Large intestine (tissue), 3 donors: Measurements from ENCODE around the gene PDHX. TPM values are rescaled to one million over a fixed set of nuclear protein-coding genes. Genes with fewer than 3 reads are reported as not detected.

Experiments used
- DNase-seq, 2 donors: peaks; one replicate each; pipeline versions ENCODE4 v3.0.0 to v3.0.0-alpha.2; 2013
- H3K27ac ChIP-seq: one replicate; pipeline ENCODE4 v1.5.1; 2013; ENCODE audit warnings: low read length
- H3K27me3 ChIP-seq: 2 replicates; pipeline ENCODE4 v1.6.1; 2013; ENCODE audit warnings: low read length; ENCODE audit not compliant: control insufficient read depth, insufficient read depth
- H3K36me3 ChIP-seq: 2 replicates; pipeline ENCODE4 v1.6.1; 2013; ENCODE audit warnings: low read length; ENCODE audit not compliant: control insufficient read depth, insufficient read depth
- H3K4me1 ChIP-seq: one replicate; pipeline ENCODE4 v1.6.1; 2013; ENCODE audit warnings: low read length; ENCODE audit not compliant: control insufficient read depth, insufficient read depth
- H3K4me3 ChIP-seq: one replicate; pipeline ENCODE4 v1.5.1; 2013; ENCODE audit warnings: low read length
- H3K9me3 ChIP-seq: one replicate; pipeline ENCODE4 v1.6.1; 2013; ENCODE audit warnings: mild to moderate bottlenecking, low read depth, low read length, moderate library complexity; ENCODE audit not compliant: control insufficient read depth
- WGBS: methylation state at CpG from one replicate; pipeline ENCODE4 v1.1.5; 2013; ENCODE audit warnings: low lambda C conversion rate; ENCODE audit not compliant: insufficient coverage; 5-methylcytosine and 5-hydroxymethylcytosine counted together
- polyA plus RNA-seq: library from polyadenylated mRNA; unstranded; fragments of 120-200 nt; gene quantifications from one replicate; pipeline ENCODE4 v1.2.1, GENCODE V29; 2013

Gene PDHX
- polyA plus RNA-seq, 1 donor = 25.6 TPM

- DNase-seq = no peak
- WGBS = no CpG with 5 or more reads among the region's 1 CpG
These were observed 37.5 kb downstream of the PDHX start for GRCh38 chr11:34953955-34954354.

GRCh38 chr11:34957206-34957605, 40.8 kb downstream of the PDHX start:
- Histone ChIP-seq H3K9me3 (no peaks in the 10 kb centered on the region), H3K36me3 (peaks cover 5% of the 10 kb centered on the region), H3K4me3 (no peak overlapping the region), H3K4me1 (no peaks in the 10 kb centered on the region), H3K27me3 (no peaks in the 10 kb centered on the region), H3K27ac (no peak overlapping the region)
- WGBS = 100% methylated on average over 2 of the region's 5 CpGs
- DNase-seq = no peak

More at GRCh38 chr11:34953955-34954354, 37.5 kb downstream of the PDHX start:
- Histone ChIP-seq H3K9me3 (no peaks in the 10 kb centered on the region), H3K4me3 (no peak overlapping the region), H3K4me1 (no peaks in the 10 kb centered on the region), H3K36me3 (peaks cover 5% of the 10 kb centered on the region), H3K27ac (no peak overlapping the region), H3K27me3 (no peaks in the 10 kb centered on the region)

GRCh38 chr11:34957606-34958005, 41.2 kb downstream of the PDHX start:
- H3K36me3 ChIP-seq = peaks cover 5% of the 10 kb centered on the region
- no peak overlapping the region for H3K27ac ChIP-seq
- 88% methylated on average over 3 of the region's 3 CpGs for WGBS
- no peak overlapping the region for H3K4me3 ChIP-seq
- no peaks in the 10 kb centered on the region for H3K4me1 ChIP-seq
- H3K27me3 ChIP-seq = no peaks in the 10 kb centered on the region
- DNase-seq = no peak
- H3K9me3 ChIP-seq = no peaks in the 10 kb centered on the region

- H3K4me1 ChIP-seq = no peaks in the 10 kb centered on the region
- H3K4me3 ChIP-seq = no peak overlapping the region
- no peak overlapping the region for H3K27ac ChIP-seq
- no peaks in the 10 kb centered on the region for H3K27me3 ChIP-seq
- no peaks in the 10 kb centered on the region for H3K9me3 ChIP-seq
- no peak for DNase-seq
- H3K36me3 ChIP-seq = peaks cover 10% of the 10 kb centered on the region
- WGBS = 83% methylated on average over 1 of the region's 1 CpG
These were observed 43.4 kb downstream of the PDHX start for GRCh38 chr11:34959770-34960169.

GRCh38 chr11:34960277-34960676, 43.9 kb downstream of the PDHX start:
- no peak for DNase-seq
- Histone ChIP-seq H3K9me3 (no peaks in the 10 kb centered on the region), H3K36me3 (peaks cover 12% of the 10 kb centered on the region), H3K27ac (no peak overlapping the region), H3K27me3 (no peaks in the 10 kb centered on the region), H3K4me3 (no peak overlapping the region), H3K4me1 (no peaks in the 10 kb centered on the region)
- 60% methylated on average over 1 of the region's 4 CpGs for WGBS

- Histone ChIP-seq H3K4me1 (no peaks in the 10 kb centered on the region), H3K9me3 (no peaks in the 10 kb centered on the region), H3K4me3 (no peak overlapping the region), H3K27ac (no peak overlapping the region), H3K36me3 (peaks cover 15% of the 10 kb centered on the region), H3K27me3 (no peaks in the 10 kb centered on the region)
- no peak for DNase-seq
These were observed 45.6 kb downstream of the PDHX start for GRCh38 chr11:34962034-34962433.

- no peak overlapping the region for H3K4me3 ChIP-seq
- H3K27me3 ChIP-seq = no peaks in the 10 kb centered on the region
- H3K9me3 ChIP-seq = no peaks in the 10 kb centered on the region
- no peaks in the 10 kb centered on the region for H3K4me1 ChIP-seq
- no peak overlapping the region for H3K27ac ChIP-seq
- DNase-seq = no peak
- H3K36me3 ChIP-seq = peaks cover 16% of the 10 kb centered on the region
- WGBS = no CpG with 5 or more reads among the region's 5 CpGs
These were observed 46.9 kb downstream of the PDHX start for GRCh38 chr11:34963351-34963750.

GRCh38 chr11:34964610-34965331, 48.4 kb downstream of the PDHX start:
- DNase-seq = no peak
- WGBS = 75% methylated on average over 2 of the region's 3 CpGs
- Histone ChIP-seq H3K4me1 (no peaks in the 10 kb centered on the region), H3K27ac (no peak overlapping the region), H3K27me3 (no peaks in the 10 kb centered on the region), H3K36me3 (peaks cover 20% of the 10 kb centered on the region), H3K4me3 (no peak overlapping the region), H3K9me3 (no peaks in the 10 kb centered on the region)

- Histone ChIP-seq H3K4me1 (no peaks in the 10 kb centered on the region), H3K9me3 (no peaks in the 10 kb centered on the region), H3K36me3 (peaks cover 22% of the 10 kb centered on the region), H3K27ac (no peak overlapping the region), H3K27me3 (no peaks in the 10 kb centered on the region), H3K4me3 (no peak overlapping the region)
- no peak for DNase-seq
- no CpG with 5 or more reads among the region's 4 CpGs for WGBS
These were observed 52.4 kb downstream of the PDHX start for GRCh38 chr11:34968862-34969261.

GRCh38 chr11:34970033-34970432, 53.6 kb downstream of the PDHX start:
- no peak overlapping the region for H3K4me3 ChIP-seq
- H3K36me3 ChIP-seq = peaks cover 28% of the 10 kb centered on the region
- no peaks in the 10 kb centered on the region for H3K27me3 ChIP-seq
- no peak overlapping the region for H3K27ac ChIP-seq
- no peaks in the 10 kb centered on the region for H3K4me1 ChIP-seq
- no peak for DNase-seq
- H3K9me3 ChIP-seq = no peaks in the 10 kb centered on the region
- WGBS = 100% methylated on average over 1 of the region's 3 CpGs

GRCh38 chr11:34970480-34970879, 54.1 kb downstream of the PDHX start:
- Histone ChIP-seq H3K9me3 (no peaks in the 10 kb centered on the region), H3K4me1 (no peaks in the 10 kb centered on the region), H3K36me3 (peaks cover 27% of the 10 kb centered on the region), H3K27me3 (no peaks in the 10 kb centered on the region), H3K4me3 (no peak overlapping the region), H3K27ac (no peak overlapping the region)
- DNase-seq = no peak
